HG03060 (cell line): ENCODE data around the gene TBC1D21.
"Not testable (repeated sequence)": the region's sequence is repeated elsewhere in the genome, so short reads cannot be mapped to it uniquely, and the experiment has no call there.

ENCODE experiments used
- ATAC-seq: cut with Tn5 transposase; IDR thresholded peaks from one replicate; pipeline ENCODE4 v1.9.1; 2021; ENCODE audit warnings: low read depth, moderate number of reproducible peaks; ENCODE audit not compliant: unreplicated experiment

Gene TBC1D21

GRCh38 chr15:73926219-73927002, 53.0 kb downstream of the TBC1D21 start, which contains the start of gene LOXL1:
TSS of gene LOXL1 (plus strand) at chr15:73926462. CDS start at chr15:73926784, 322 bp downstream.
- no peak for ATAC-seq

- no peak for ATAC-seq
Measured at GRCh38 chr15:73927003-73927475, 53.7 kb downstream of the TBC1D21 start.

DNA sequence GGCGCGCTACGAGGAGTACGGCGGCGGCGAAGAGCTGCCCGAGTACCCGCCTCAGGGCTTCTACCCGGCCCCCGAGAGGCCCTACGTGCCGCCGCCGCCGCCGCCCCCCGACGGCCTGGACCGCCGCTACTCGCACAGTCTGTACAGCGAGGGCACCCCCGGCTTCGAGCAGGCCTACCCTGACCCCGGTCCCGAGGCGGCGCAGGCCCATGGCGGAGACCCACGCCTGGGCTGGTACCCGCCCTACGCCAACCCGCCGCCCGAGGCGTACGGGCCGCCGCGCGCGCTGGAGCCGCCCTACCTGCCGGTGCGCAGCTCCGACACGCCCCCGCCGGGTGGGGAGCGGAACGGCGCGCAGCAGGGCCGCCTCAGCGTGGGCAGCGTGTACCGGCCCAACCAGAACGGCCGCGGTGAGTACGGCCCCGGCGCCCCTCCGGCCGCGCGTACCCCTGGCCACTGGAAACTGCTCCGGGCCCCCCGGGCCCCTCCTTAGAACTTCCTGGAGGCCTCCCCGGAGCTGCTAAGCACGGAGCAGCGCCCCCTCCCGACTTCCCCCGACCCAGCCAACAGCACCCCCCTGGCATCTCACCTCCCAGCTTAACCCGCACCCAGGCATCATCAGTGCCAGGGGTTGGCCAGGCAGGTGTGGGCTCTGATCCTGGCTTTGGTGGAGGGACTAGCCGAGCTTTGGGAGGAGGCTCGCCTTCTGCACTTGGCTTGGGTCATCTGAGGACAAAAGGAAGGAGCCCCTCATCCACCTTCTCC, 54.3 kb downstream of the TBC1D21 start:
- ATAC-seq = no peak

DNA sequence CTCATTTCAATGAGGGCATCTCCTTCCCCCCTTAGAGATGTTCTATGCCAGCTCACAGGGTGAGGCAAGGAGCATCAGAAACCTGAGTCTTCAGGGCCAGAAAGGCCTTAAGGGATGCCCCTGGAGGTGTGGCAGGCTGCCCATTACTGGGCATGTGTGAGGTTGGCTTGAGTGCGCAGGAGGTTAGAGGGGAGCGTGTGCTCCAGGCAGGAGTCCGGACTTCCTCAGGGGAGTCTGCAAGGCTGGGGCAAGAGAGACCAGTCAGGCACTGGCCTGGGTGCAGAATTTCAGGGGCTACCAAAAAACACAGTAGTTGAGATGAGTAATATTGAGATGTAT, 54.8 kb downstream of the TBC1D21 start:
- ATAC-seq = no peak

DNA sequence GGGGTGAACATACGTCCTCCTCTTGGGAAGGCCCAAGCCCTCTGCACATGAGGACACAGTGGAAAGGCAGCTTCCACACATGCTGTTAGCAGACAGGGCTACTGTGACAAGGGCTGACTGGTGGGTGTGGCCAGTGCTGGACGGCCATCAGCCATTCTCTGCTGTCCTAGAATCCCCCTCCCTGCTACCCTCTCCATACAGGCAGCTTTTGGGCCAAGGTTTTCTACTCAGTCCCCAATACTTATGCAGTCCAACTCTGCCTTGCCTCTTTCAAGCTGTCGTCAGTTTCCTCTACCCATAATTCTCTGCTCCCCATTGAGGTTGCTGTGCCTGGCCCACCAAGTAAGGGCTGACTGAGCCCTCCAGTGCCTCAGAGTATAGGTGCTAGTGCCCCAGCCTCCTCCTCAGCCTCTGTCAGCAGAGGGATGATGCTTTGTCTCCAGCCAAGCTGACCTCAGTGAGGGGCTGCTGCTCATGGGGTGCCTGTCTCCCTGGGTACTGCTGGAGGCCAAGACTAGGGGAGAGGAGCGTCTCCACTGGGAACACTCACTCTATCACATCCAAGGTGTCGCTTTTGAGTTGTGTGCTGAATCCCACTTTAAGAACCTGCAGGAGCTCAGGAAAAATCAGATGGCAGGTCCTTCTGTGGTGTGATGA, 55.7 kb downstream of the TBC1D21 start:
- ATAC-seq = no peak

GRCh38 chr15:73930371-73930770, 57.0 kb downstream of the TBC1D21 start:
- no peak for ATAC-seq

DNA sequence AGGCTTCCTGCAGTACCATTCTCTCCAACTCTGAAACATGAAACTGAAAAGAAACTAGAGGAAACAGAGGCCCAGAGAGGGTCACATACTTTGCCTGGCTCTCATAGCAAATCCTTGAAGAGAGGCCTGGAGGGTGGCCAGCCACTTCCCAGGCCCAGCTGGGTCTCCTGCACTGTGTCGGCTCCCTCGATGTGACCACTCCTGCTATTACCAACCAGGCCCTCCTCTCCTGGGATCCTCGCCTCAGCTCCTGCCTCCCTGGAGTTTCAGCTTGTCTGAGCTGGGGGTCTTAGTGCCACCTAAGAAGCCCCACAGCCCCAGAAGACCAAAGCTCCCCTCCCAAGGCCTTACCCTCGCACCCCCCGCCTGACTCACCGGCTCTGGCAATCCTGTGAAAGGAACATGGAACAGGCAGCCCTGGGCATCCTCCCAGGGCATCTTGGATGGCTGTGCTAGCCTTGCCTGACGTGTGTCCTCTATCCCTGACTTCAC, 57.5 kb downstream of the TBC1D21 start:
- no peak for ATAC-seq

GRCh38 chr15:73931441-73931840, 58.1 kb downstream of the TBC1D21 start:
- no peak for ATAC-seq

- ATAC-seq = no peak
Measured at GRCh38 chr15:73932381-73933191, 59.2 kb downstream of the TBC1D21 start.

DNA sequence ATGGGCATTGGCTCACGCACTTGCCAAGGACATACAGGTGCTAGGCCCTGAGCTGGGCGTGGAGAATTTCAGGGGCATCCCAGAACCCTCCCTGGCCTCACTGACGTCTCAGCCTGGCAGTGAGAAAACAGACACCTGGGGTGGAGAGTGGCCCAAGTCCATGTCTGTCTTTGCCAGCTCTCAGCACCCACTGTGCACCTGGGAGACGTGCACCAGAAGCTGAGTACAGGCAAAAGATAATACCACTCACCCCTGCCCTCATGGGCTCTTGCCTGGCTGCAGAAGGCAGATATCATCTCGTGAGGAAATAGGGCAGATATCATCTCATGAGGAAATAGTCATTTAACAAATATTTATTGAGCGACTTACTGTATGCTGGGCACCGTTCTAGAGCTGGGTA, 60.9 kb downstream of the TBC1D21 start:
- no peak for ATAC-seq

- no peak for ATAC-seq
Measured at GRCh38 chr15:73935547-73935946, 62.2 kb downstream of the TBC1D21 start.

GRCh38 chr15:73936181-73936580, 62.8 kb downstream of the TBC1D21 start:
- ATAC-seq = no peak

GRCh38 chr15:73936588-73937290, 63.4 kb downstream of the TBC1D21 start:
- ATAC-seq = no peak

DNA sequence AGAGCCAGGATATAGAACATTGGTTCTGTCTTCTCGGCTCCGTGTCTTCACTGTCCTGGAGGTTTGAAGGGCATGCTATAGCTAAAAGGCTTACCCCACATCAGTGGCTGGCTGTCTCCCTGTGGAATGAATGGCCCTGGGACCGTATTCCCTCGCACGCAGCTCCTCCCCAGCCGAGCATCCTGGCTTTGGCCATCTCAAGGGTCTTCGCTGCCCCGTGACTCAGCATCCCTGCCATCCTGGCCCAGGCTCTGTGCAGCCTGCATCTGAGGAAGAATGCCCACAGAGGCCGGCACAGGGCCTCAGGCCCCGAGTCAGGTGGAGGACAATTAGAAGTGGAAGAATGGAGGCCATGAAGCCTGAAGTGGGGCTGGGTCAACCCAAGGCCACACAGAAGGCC, 63.9 kb downstream of the TBC1D21 start:
- no peak for ATAC-seq

GRCh38 chr15:73937726-73938125, 64.4 kb downstream of the TBC1D21 start:
- no peak for ATAC-seq

DNA sequence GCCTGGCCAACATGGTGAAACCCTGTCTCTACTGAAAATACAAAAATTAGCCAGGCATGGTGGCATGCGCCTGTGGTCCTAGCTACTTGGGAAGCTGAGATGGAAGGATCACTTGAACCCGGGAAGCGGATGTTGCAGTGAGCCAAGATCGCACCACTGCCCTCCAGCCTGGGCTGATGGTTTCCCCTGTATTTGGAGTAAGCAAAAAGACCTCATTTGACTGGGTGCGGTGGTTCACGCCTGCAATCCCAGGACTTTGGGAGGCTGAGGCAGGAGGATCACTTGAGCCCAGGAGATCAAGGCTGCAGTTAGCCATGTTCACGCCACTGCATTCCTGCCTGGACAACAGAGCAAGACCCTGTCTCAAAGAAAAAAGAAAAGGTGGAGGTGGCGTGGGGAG, 65.2 kb downstream of the TBC1D21 start:
- not testable (repeated sequence) for ATAC-seq
